Right ventricle myocardium superior (tissue), 1 donor: ENCODE data around the gene C3orf85. TPM values are rescaled to one million over a fixed set of nuclear protein-coding genes. Genes with fewer than 3 reads are reported as not detected.

Source experiments
- ATAC-seq: fragments of 200-7000 bp; cut with Tn5 transposase; one replicate; pipeline ENCODE4 v1.9.1; 2020; ENCODE audit warnings: mild to moderate bottlenecking; ENCODE audit not compliant: poor library complexity
- DNase-seq: peaks from one replicate; pipeline ENCODE4 v3.0.0-alpha.2; 2020
- intact Hi-C: fragments of 100-400 bp; cut with DNase I; formaldehyde crosslinking; loops from one replicate; pipeline ENCODE4 v1.11.2; 2022
- total RNA-seq: library from RNA; stranded (reverse); fragmentation: NEBNext Ultra II Directional; extraction: Animal tissue kit (Norgen Biotek cat#: 25700); gene quantifications from one replicate; pipeline ENCODE4 v1.2.1, GENCODE V29; 2021
- donor health status: DM: no; HTN: yes; CAD: no; lungs with severe emphysema.

Gene C3orf85
- total RNA-seq, 1 donor from 2014 or later = not detected

GRCh38 chr3:109140318-109140717, 3.8 kb downstream of the C3orf85 start:
- no peak for DNase-seq
- no peak for ATAC-seq
- intact Hi-C loops = no loop called here

GRCh38 chr3:109143646-109144045, 7.1 kb downstream of the C3orf85 start:
- ATAC-seq (no peak), DNase-seq (no peak)
- intact Hi-C loops = no loop called here

GRCh38 chr3:109149078-109149477, 12.6 kb downstream of the C3orf85 start:
- intact Hi-C loops = no loop called here
- no peak for ATAC-seq
- no peak for DNase-seq

GRCh38 chr3:109152320-109152719, 15.8 kb downstream of the C3orf85 start:
- intact Hi-C loops = no loop called here
- ATAC-seq (no peak), DNase-seq (no peak)

GRCh38 chr3:109154979-109155378, 18.5 kb downstream of the C3orf85 start:
- intact Hi-C loops = no loop called here
- no peak for DNase-seq
- no peak for ATAC-seq

- DNase-seq = no peak
- intact Hi-C loops = no loop called here
- no peak for ATAC-seq
Measured at GRCh38 chr3:109155828-109156227, 19.3 kb downstream of the C3orf85 start.

GRCh38 chr3:109161487-109162123, 25.1 kb downstream of the C3orf85 start:
- intact Hi-C loops = no loop called here
- no peak for DNase-seq
- ATAC-seq = no peak

- DNase-seq = no peak
- no peak for ATAC-seq
- intact Hi-C loops = no loop called here
Measured at GRCh38 chr3:109165905-109166304, 29.4 kb downstream of the C3orf85 start.

GRCh38 chr3:109171479-109171878, 35.0 kb downstream of the C3orf85 start:
- ATAC-seq = no peak
- DNase-seq = no peak
- intact Hi-C loops = no loop called here

GRCh38 chr3:109175411-109175810, 38.9 kb downstream of the C3orf85 start:
- no peak for DNase-seq
- intact Hi-C loops = no loop called here
- ATAC-seq = no peak

- DNase-seq (no peak), ATAC-seq (no peak)
- intact Hi-C loops = no loop called here
Measured at GRCh38 chr3:109176726-109177125, 40.2 kb downstream of the C3orf85 start.

GRCh38 chr3:109177908-109178307, 41.4 kb downstream of the C3orf85 start:
- DNase-seq (no peak), ATAC-seq (no peak)
- intact Hi-C loops = no loop called here

- intact Hi-C loops = no loop called here
- ATAC-seq = no peak
- DNase-seq = no peak
Measured at GRCh38 chr3:109178708-109179107, 42.2 kb downstream of the C3orf85 start.

- no peak for DNase-seq
- no peak for ATAC-seq
- intact Hi-C loops = no loop called here
Measured at GRCh38 chr3:109184726-109185125, 48.2 kb downstream of the C3orf85 start.

- no peak for ATAC-seq
- intact Hi-C loops = no loop called here
- DNase-seq = no peak
Measured at GRCh38 chr3:109187390-109187789, 50.9 kb downstream of the C3orf85 start.

- intact Hi-C loops = no loop called here
- ATAC-seq = no peak
- no peak for DNase-seq
Measured at GRCh38 chr3:109188741-109189140, 52.2 kb downstream of the C3orf85 start.

GRCh38 chr3:109191421-109191820, 54.9 kb downstream of the C3orf85 start:
- no peak for ATAC-seq
- intact Hi-C loops = no loop called here
- no peak for DNase-seq

GRCh38 chr3:109195815-109196214, 59.3 kb downstream of the C3orf85 start:
- DNase-seq (no peak), ATAC-seq (no peak)
- intact Hi-C loops = no loop called here
